ENCODE measurements around the gene OR2S2.
"Not testable (repeated sequence)": the region's sequence is repeated elsewhere in the genome, so short reads cannot be mapped to it uniquely, and the experiment has no call there.

The OR2S2 gene

GRCh38 chr9:35930989-35931388 is 27.0 kb downstream of the OR2S2 start:
- DNase-seq: no peak

GRCh38 chr9:35930521-35930920 is 27.4 kb downstream of the OR2S2 start:
- no peak for DNase-seq

GRCh38 chr9:35929453-35929718 is 28.6 kb downstream of the OR2S2 start:
- no peak for DNase-seq

- no peak for DNase-seq
Observed at GRCh38 chr9:35928591-35929452, 29.1 kb downstream of the OR2S2 start.

GRCh38 chr9:35923927-35924763 is 33.8 kb downstream of the OR2S2 start:
- DNase-seq: peak; percentile 26

- no peak for DNase-seq
Observed at GRCh38 chr9:35923598-35923926, 34.4 kb downstream of the OR2S2 start.

- DNase-seq: no peak
Observed at GRCh38 chr9:35920051-35920620, 37.8 kb downstream of the OR2S2 start.

GRCh38 chr9:35919212-35920008 is 38.5 kb downstream of the OR2S2 start:
- no peak for DNase-seq

GRCh38 chr9:35918780-35919179 is 39.2 kb downstream of the OR2S2 start:
- no peak for DNase-seq

- no peak for DNase-seq
Observed at GRCh38 chr9:35917261-35917660, 40.7 kb downstream of the OR2S2 start.

- DNase-seq: no peak
Observed at GRCh38 chr9:35915681-35916294, 42.2 kb downstream of the OR2S2 start.

GRCh38 chr9:35914301-35914807 is 43.6 kb downstream of the OR2S2 start:
- no peak for DNase-seq

- not testable (repeated sequence) for DNase-seq
Observed at GRCh38 chr9:35913429-35913828, 44.5 kb downstream of the OR2S2 start.

- no peak for DNase-seq
Observed at GRCh38 chr9:35912791-35913400, 45.1 kb downstream of the OR2S2 start.

- DNase-seq: no peak
Observed at GRCh38 chr9:35911690-35912089, 46.3 kb downstream of the OR2S2 start.

- DNase-seq: no peak
Observed at GRCh38 chr9:35910613-35911359, 47.2 kb downstream of the OR2S2 start.

GRCh38 chr9:35909687-35910612 is 48.0 kb downstream of the OR2S2 start:
- no peak for DNase-seq

GRCh38 chr9:35909274-35909673 is 48.7 kb downstream of the OR2S2 start, which contains the start of gene SPAAR:
Gene SPAAR (plus strand): TSS chr9:35909490. CDS start chr9:35910464, 974 bp downstream.
- DNase-seq: no peak

- DNase-seq: no peak
Observed at GRCh38 chr9:35908504-35909125, 49.3 kb downstream of the OR2S2 start.

All from stimulated activated CD4-positive, alpha-beta T cell treated with anti-CD3 and anti-CD28 coated beads, Interleukin-12 subunit alpha, Interleukin-12 subunit beta, amount 100 ng/mL, for 4 hours (primary cell).